ENCODE results near the gene USP31. TPM values are rescaled to one million over a fixed set of nuclear protein-coding genes. Genes with fewer than 3 reads are reported as not detected.

USP31 gene
- total RNA-seq (10 to 100 TPM; 19.1 to 49.9 (median 23.8) TPM), polyA plus RNA-seq (10 to 100 TPM in 1 of 2 donors, 1 to 10 TPM in 1; 9.2 to 48.2 TPM)
- long read RNA-seq, donor 1, partial matches to known transcripts: 16 of 20 reads
- long read RNA-seq, donor 1, other reads (novel, unspliced or antisense): 4 of 20 reads
- long read RNA-seq, donor 2, full-length matches to known transcripts: 1 of 24 reads
- long read RNA-seq, donor 2, partial matches to known transcripts: 10 of 24 reads
- long read RNA-seq, donor 2, other reads (novel, unspliced or antisense): 13 of 24 reads
- long read RNA-seq, donor 3, full-length matches to known transcripts: 4 of 95 reads
- long read RNA-seq, donor 3, partial matches to known transcripts: 80 of 95 reads
- long read RNA-seq, donor 3, other reads (novel, unspliced or antisense): 11 of 95 reads

- Histone ChIP-seq H3K27me3 (no peaks in the 10 kb centered on the region), H3K27ac (peak within 1 kb of the TSS; percentile 72 to 94 (median 83)), H3K4me3 (peak within 1 kb of the TSS; percentile 65 to 95 (median 80)), H3K4me1 (peaks cover 4 to 50% (median 34%) of the 10 kb centered on the region in 12 donors), H3K9me3 (no peaks in the 10 kb centered on the region), H3K36me3 (no peaks in the 10 kb centered on the region)
- whole genome bisulfite sequencing, 4 donors: 1% methylated on average over 38 to 75 of the region's 75 CpGs
- DNase-seq: peak; percentile 97 to 98 (median 98)
- peak; percentile 98 to 99 (median 98) for ATAC-seq
- TF ChIP-seq POLR2A (IDR thresholded peaks at IDR 0.05) (no peak), CTCF (IDR thresholded peaks at IDR 0.05) (no peak)
- intact Hi-C loops (cut with DNase I): loop anchor here in 9 of 10 donors (2.0 to 10.0 kb wide), 6 partner anchors 37 to 955 kb away; no protein-coding TSS in a partner anchor
These were observed at the start of gene USP31 for GRCh38 chr16:23149267-23149992. USP31 (minus strand) TSS chr16:23149452; CDS start chr16:23149270, 182 bp downstream.

GRCh38 chr16:23196539-23196938 is 47.3 kb upstream of the USP31 start:
- Histone ChIP-seq H3K36me3 (no peaks in the 10 kb centered on the region), H3K27me3 (peaks cover 0 to 15% (median 0%) of the 10 kb centered on the region in 9 donors), H3K9me3 (no peaks in the 10 kb centered on the region), H3K27ac (no peak overlapping the region), H3K4me3 (no peak overlapping the region), H3K4me1 (peaks cover 0 to 19% (median 14%) of the 10 kb centered on the region in 12 donors)
- DNase-seq (no peak), ATAC-seq (no peak)
- TF ChIP-seq CTCF (IDR thresholded peaks at IDR 0.05): no peak
- TF ChIP-seq POLR2A (IDR thresholded peaks at IDR 0.05): no peak
- intact Hi-C loops (cut with DNase I): no loop called here
- 51 to 78% (median 70%) methylated on average over 4 to 5 of the region's 5 CpGs for WGBS, 4 donors

- peak overlapping the region in 5 of 12 donors; percentile 20 to 43 (median 32) for H3K27ac ChIP-seq
These were observed 46.2 kb upstream of the USP31 start for GRCh38 chr16:23195366-23195978.

More at GRCh38 chr16:23195366-23195978, 46.2 kb upstream of the USP31 start:
- Histone ChIP-seq H3K9me3 (no peaks in the 10 kb centered on the region), H3K4me3 (no peak overlapping the region), H3K4me1 (peaks cover 0 to 19% (median 14%) of the 10 kb centered on the region in 12 donors), H3K36me3 (no peaks in the 10 kb centered on the region), H3K27me3 (peaks cover 0 to 6% (median 0%) of the 10 kb centered on the region in 9 donors)
- intact Hi-C loops (cut with DNase I): no loop called here
- DNase-seq (no peak), ATAC-seq (peak in 3 of 4 donors; percentile 42 to 65 (median 44))
- 44 to 55% (median 53%) methylated on average over 3 of the region's 3 CpGs for WGBS, 4 donors
- no peak for TF ChIP-seq CTCF (IDR thresholded peaks at IDR 0.05)
- TF ChIP-seq POLR2A (IDR thresholded peaks at IDR 0.05): no peak
